Uterus (tissue), 2 donors: Measurements from ENCODE around the gene KLHL18.
"Not testable (repeated sequence)": the region's sequence is repeated elsewhere in the genome, so short reads cannot be mapped to it uniquely, and the experiment has no call there.

Experiments used
- POLR2A ChIP-seq, 2 donors: fragments of 450-650 bp; IDR thresholded peaks; one replicate each; pipeline ENCODE4 v1.6.1; 2016; ENCODE audit warnings: antibody characterized with exemption in 2 of 2, mild to moderate bottlenecking in 1 of 2, moderate library complexity in 1 of 2
- TF ChIP-seq, protein P1 (sequence below), 4 experiments: fragments of 200-600 bp in 2 of 4; fragments of 450-650 bp in 2 of 4; sonication (generic) in 2 of 4; IDR thresholded peaks; one replicate each; pipeline ENCODE4 v1.5.1; 2016 to 2019; ENCODE audit warnings: antibody characterized with exemption in 4 of 4, mild to moderate bottlenecking in 2 of 4, moderate library complexity in 1 of 4

DNA sequence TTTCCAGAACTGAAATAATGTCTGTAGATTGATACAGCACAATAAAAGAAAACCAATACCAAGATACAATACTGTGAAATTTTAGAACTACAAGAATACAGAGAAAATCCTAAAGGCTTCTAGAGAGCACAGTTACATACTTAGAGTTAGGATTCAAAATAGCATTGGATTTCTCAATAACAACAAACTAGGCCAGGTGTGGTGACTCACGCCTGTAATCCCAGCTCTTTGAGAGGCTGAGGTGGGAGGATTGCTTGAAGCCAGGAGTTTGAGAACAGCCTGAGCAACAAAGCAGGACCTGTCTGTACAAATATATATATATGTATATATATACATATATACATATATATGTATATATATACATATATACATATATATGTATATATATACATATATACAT, 33.4 kb downstream of the KLHL18 start:
- TF ChIP-seq, protein P1, sequence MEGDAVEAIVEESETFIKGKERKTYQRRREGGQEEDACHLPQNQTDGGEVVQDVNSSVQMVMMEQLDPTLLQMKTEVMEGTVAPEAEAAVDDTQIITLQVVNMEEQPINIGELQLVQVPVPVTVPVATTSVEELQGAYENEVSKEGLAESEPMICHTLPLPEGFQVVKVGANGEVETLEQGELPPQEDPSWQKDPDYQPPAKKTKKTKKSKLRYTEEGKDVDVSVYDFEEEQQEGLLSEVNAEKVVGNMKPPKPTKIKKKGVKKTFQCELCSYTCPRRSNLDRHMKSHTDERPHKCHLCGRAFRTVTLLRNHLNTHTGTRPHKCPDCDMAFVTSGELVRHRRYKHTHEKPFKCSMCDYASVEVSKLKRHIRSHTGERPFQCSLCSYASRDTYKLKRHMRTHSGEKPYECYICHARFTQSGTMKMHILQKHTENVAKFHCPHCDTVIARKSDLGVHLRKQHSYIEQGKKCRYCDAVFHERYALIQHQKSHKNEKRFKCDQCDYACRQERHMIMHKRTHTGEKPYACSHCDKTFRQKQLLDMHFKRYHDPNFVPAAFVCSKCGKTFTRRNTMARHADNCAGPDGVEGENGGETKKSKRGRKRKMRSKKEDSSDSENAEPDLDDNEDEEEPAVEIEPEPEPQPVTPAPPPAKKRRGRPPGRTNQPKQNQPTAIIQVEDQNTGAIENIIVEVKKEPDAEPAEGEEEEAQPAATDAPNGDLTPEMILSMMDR (IDR thresholded peaks at IDR 0.05) = not testable (repeated sequence)
- TF ChIP-seq POLR2A (IDR thresholded peaks at IDR 0.05) = not testable (repeated sequence)
